Chondrocyte (in vitro differentiated cells): Measurements from ENCODE around the gene GALNTL6. TPM values are rescaled to one million over a fixed set of nuclear protein-coding genes. Genes with fewer than 3 reads are reported as not detected.

Source experiments
- DNase-seq: peaks from one replicate; pipeline ENCODE4 v3.0.0; 2021; ENCODE audit warnings: mixed read lengths, low spot score
- H3K27ac Mint-ChIP-seq: one replicate; pipeline ENCODE4 v1.8.0; 2021; ENCODE audit warnings: mild to moderate bottlenecking, moderate library complexity, mixed read lengths; ENCODE audit not compliant: unreplicated experiment
- H3K27me3 Mint-ChIP-seq: 2 replicates; pipeline ENCODE4 v1.8.0; 2021; ENCODE audit warnings: low read depth, mixed read lengths
- H3K36me3 Mint-ChIP-seq: 2 replicates; pipeline ENCODE4 v1.8.0; 2021; ENCODE audit warnings: low read depth, mixed read lengths
- H3K4me1 Mint-ChIP-seq: 2 replicates; pipeline ENCODE4 v1.8.0; 2021; ENCODE audit warnings: low read depth, mild to moderate bottlenecking, mixed read lengths
- H3K4me3 Mint-ChIP-seq: one replicate; pipeline ENCODE4 v1.8.0; 2021; ENCODE audit warnings: mild to moderate bottlenecking, moderate library complexity, mixed read lengths; ENCODE audit not compliant: unreplicated experiment
- H3K9me3 Mint-ChIP-seq: 2 replicates; pipeline ENCODE4 v1.8.0; 2021; ENCODE audit warnings: low read depth, mixed read lengths
- CTCF ChIP-seq: fragments of 200-600 bp; sonication (generic); IDR thresholded peaks from 2 replicates; pipeline ENCODE4 v1.5.0; 2021; ENCODE audit warnings: antibody characterized with exemption, mild to moderate bottlenecking, moderate library complexity
- total RNA-seq: library from RNA; stranded (reverse); gene quantifications from 3 replicates; pipeline ENCODE4 v1.2.1, GENCODE V29; 2021

GALNTL6 gene
- total RNA-seq, 1 donor from 2014 or later: not detected

GRCh38 chr4:172050911-172051310 lies 237.7 kb downstream of the GALNTL6 start:
- Mint-ChIP-seq H3K4me3 (no peak overlapping the region), H3K9me3 (no peaks in the 10 kb centered on the region), H3K27me3 (peaks cover 2% of the 10 kb centered on the region), H3K4me1 (no peaks in the 10 kb centered on the region), H3K27ac (no peak overlapping the region), H3K36me3 (no peaks in the 10 kb centered on the region)
- no peak for TF ChIP-seq CTCF
- no peak for DNase-seq

GRCh38 chr4:172055046-172055445 lies 241.8 kb downstream of the GALNTL6 start:
- no peak for DNase-seq
- Mint-ChIP-seq H3K4me3 (no peak overlapping the region), H3K27me3 (peaks cover 2% of the 10 kb centered on the region), H3K27ac (no peak overlapping the region), H3K9me3 (no peaks in the 10 kb centered on the region), H3K36me3 (no peaks in the 10 kb centered on the region), H3K4me1 (no peaks in the 10 kb centered on the region)
- no peak for TF ChIP-seq CTCF

- no peak for DNase-seq
- Mint-ChIP-seq H3K9me3 (no peaks in the 10 kb centered on the region), H3K36me3 (no peaks in the 10 kb centered on the region), H3K4me1 (no peaks in the 10 kb centered on the region), H3K27ac (no peak overlapping the region), H3K27me3 (peaks cover 2% of the 10 kb centered on the region), H3K4me3 (no peak overlapping the region)
- no peak for TF ChIP-seq CTCF
These were observed 242.3 kb downstream of the GALNTL6 start for GRCh38 chr4:172055498-172055897.

GRCh38 chr4:172061204-172061603 lies 248.0 kb downstream of the GALNTL6 start:
- no peaks in the 10 kb centered on the region for H3K36me3 Mint-ChIP-seq
- no peak overlapping the region for H3K4me3 Mint-ChIP-seq
- no peak for TF ChIP-seq CTCF
- no peak for DNase-seq
- H3K4me1 Mint-ChIP-seq: no peaks in the 10 kb centered on the region
- H3K27me3 Mint-ChIP-seq: no peaks in the 10 kb centered on the region
- H3K27ac Mint-ChIP-seq: no peak overlapping the region
- H3K9me3 Mint-ChIP-seq: no peaks in the 10 kb centered on the region

GRCh38 chr4:172068506-172068905 lies 255.3 kb downstream of the GALNTL6 start:
- Mint-ChIP-seq H3K27ac (no peak overlapping the region), H3K27me3 (no peaks in the 10 kb centered on the region), H3K36me3 (no peaks in the 10 kb centered on the region), H3K9me3 (no peaks in the 10 kb centered on the region), H3K4me3 (no peak overlapping the region), H3K4me1 (no peaks in the 10 kb centered on the region)
- no peak for DNase-seq
- TF ChIP-seq CTCF: no peak
